HepG2 (cell line): Measurements from ENCODE around the gene RUNX2. TPM values are rescaled to one million over a fixed set of nuclear protein-coding genes. Genes with fewer than 3 reads are reported as not detected.

Experiments used
- BORCS8-MEF2B ChIP-seq: sonication (generic); formaldehyde crosslinking; IDR thresholded peaks from 2 replicates; pipeline ENCODE4 v1.8.0; 2022; ENCODE audit warnings: mild to moderate bottlenecking, missing genetic modification reagents
- HDAC1 ChIP-seq: sonication (generic); formaldehyde crosslinking; IDR thresholded peaks from 2 replicates; pipeline ENCODE4 v1.5.1; 2020; ENCODE audit warnings: mild to moderate bottlenecking, missing genetic modification reagents
- HMGXB4 ChIP-seq, 2 experiments: sonication (generic) in 1 of 2; formaldehyde crosslinking in 1 of 2; IDR thresholded peaks; 2 replicates each; pipeline versions ENCODE4 v1.4.0 to v1.6.1; 2018 to 2020; ENCODE audit warnings: missing genetic modification reagents in 2 of 2, borderline replicate concordance in 1 of 2, low read depth in 1 of 2, mild to moderate bottlenecking in 1 of 2, missing biosample characterization in 1 of 2
- MED1 ChIP-seq: sonication (generic); formaldehyde crosslinking; IDR thresholded peaks from 2 replicates; pipeline ENCODE4 v1.4.0; 2020; ENCODE audit warnings: missing genetic modification reagents
- NFE2L1 ChIP-seq: sonication (generic); formaldehyde crosslinking; IDR thresholded peaks from 2 replicates; pipeline ENCODE4 v1.4.0; 2020; ENCODE audit warnings: missing genetic modification reagents, mild to moderate bottlenecking, borderline replicate concordance
- NFKB2 ChIP-seq: sonication (generic); formaldehyde crosslinking; IDR thresholded peaks from 2 replicates; pipeline ENCODE4 v1.4.0; 2020; ENCODE audit warnings: missing genetic modification reagents, borderline replicate concordance
- SRY ChIP-seq: sonication (generic); formaldehyde crosslinking; IDR thresholded peaks from 2 replicates; pipeline ENCODE4 v1.8.0; 2022; ENCODE audit warnings: mild to moderate bottlenecking, missing genetic modification reagents
- ZNF160 ChIP-seq: sonication (generic); formaldehyde crosslinking; IDR thresholded peaks from 2 replicates; pipeline ENCODE4 v1.8.0; 2022; ENCODE audit warnings: mild to moderate bottlenecking, inconsistent platforms, missing genetic modification reagents
- ZNF326 ChIP-seq: sonication (generic); formaldehyde crosslinking; IDR thresholded peaks from 2 replicates; pipeline ENCODE4 v1.4.0; 2020; ENCODE audit warnings: missing genetic modification reagents, borderline replicate concordance
- polyA plus RNA-seq, 8 experiments: library from polyadenylated mRNA; depleted of rRNA in 3 of 8; stranded (reverse) in 7 of 8; unstranded in 1 of 8; fragments of >200 nt; fragmentation: Illumina TruSeq in 4 of 8; extraction: Trizol in 4 of 8; gene quantifications; 2 replicates each; pipeline versions ENCODE4 v1.2.1 to v1.2.3, GENCODE V29; 2011 to 2016; ENCODE audit warnings: low read depth in 4 of 8, missing spikeins in 1 of 8, mixed read lengths in 1 of 8; ENCODE audit not compliant: insufficient read depth in 1 of 8
- total RNA-seq, 5 experiments: library from RNA; depleted of rRNA; stranded (reverse); fragments of >200 nt; fragmentation: Illumina TruSeq; extraction: Trizol; gene quantifications; 2 replicates each; pipeline ENCODE4 v1.2.3, GENCODE V29; 2016; ENCODE audit warnings: low read depth in 1 of 5
- TF ChIP-seq, protein P1 (sequence below): sonication (generic); formaldehyde crosslinking; IDR thresholded peaks from one replicate; pipeline ENCODE4 v1.5.1; 2020; ENCODE audit warnings: mild to moderate bottlenecking, missing genetic modification reagents; ENCODE audit errors: not compliant biosample characterization
- TF ChIP-seq, protein P2 (sequence below): sonication (generic); formaldehyde crosslinking; conservative IDR thresholded peaks from 2 replicates; pipeline ENCODE4 v1.5.0; 2020; ENCODE audit warnings: missing genetic modification reagents

Gene RUNX2
- total and polyA plus RNA-seq, 2 of the 13 experiments (the other 11 are each of a cell fraction or from before 2014, with no cell fraction given) = not detected

DNA sequence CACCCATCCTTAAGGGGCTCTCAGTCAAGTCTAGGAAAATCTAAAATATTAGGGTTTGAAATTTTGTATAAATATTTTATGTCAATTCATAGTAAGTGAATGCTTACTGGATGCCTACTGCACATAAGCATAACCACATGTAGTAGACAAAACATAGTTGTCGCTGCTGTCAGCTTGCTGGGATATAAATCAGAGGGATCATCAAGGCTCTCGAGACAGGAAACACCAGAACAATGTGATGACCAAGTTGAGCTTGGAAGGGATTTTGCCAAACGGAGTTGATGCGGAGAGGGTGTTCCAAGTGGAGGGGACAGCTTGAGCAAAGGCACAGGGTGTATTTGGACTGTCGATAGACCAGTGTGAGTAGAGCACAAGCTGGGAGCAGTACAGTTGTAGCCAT is 155.4 kb downstream of the RUNX2 start (continued):
- no peak for TF ChIP-seq ZNF326
- TF ChIP-seq HMGXB4 (CRISPR knock-in tag; IDR thresholded peaks at IDR 0.05; ENCODE audit: borderline replicate concordance in 1 of 2, low read depth in 1 of 2) = no peak
- TF ChIP-seq MED1 (CRISPR knock-in tag) = no peak
- TF ChIP-seq, protein P1, sequence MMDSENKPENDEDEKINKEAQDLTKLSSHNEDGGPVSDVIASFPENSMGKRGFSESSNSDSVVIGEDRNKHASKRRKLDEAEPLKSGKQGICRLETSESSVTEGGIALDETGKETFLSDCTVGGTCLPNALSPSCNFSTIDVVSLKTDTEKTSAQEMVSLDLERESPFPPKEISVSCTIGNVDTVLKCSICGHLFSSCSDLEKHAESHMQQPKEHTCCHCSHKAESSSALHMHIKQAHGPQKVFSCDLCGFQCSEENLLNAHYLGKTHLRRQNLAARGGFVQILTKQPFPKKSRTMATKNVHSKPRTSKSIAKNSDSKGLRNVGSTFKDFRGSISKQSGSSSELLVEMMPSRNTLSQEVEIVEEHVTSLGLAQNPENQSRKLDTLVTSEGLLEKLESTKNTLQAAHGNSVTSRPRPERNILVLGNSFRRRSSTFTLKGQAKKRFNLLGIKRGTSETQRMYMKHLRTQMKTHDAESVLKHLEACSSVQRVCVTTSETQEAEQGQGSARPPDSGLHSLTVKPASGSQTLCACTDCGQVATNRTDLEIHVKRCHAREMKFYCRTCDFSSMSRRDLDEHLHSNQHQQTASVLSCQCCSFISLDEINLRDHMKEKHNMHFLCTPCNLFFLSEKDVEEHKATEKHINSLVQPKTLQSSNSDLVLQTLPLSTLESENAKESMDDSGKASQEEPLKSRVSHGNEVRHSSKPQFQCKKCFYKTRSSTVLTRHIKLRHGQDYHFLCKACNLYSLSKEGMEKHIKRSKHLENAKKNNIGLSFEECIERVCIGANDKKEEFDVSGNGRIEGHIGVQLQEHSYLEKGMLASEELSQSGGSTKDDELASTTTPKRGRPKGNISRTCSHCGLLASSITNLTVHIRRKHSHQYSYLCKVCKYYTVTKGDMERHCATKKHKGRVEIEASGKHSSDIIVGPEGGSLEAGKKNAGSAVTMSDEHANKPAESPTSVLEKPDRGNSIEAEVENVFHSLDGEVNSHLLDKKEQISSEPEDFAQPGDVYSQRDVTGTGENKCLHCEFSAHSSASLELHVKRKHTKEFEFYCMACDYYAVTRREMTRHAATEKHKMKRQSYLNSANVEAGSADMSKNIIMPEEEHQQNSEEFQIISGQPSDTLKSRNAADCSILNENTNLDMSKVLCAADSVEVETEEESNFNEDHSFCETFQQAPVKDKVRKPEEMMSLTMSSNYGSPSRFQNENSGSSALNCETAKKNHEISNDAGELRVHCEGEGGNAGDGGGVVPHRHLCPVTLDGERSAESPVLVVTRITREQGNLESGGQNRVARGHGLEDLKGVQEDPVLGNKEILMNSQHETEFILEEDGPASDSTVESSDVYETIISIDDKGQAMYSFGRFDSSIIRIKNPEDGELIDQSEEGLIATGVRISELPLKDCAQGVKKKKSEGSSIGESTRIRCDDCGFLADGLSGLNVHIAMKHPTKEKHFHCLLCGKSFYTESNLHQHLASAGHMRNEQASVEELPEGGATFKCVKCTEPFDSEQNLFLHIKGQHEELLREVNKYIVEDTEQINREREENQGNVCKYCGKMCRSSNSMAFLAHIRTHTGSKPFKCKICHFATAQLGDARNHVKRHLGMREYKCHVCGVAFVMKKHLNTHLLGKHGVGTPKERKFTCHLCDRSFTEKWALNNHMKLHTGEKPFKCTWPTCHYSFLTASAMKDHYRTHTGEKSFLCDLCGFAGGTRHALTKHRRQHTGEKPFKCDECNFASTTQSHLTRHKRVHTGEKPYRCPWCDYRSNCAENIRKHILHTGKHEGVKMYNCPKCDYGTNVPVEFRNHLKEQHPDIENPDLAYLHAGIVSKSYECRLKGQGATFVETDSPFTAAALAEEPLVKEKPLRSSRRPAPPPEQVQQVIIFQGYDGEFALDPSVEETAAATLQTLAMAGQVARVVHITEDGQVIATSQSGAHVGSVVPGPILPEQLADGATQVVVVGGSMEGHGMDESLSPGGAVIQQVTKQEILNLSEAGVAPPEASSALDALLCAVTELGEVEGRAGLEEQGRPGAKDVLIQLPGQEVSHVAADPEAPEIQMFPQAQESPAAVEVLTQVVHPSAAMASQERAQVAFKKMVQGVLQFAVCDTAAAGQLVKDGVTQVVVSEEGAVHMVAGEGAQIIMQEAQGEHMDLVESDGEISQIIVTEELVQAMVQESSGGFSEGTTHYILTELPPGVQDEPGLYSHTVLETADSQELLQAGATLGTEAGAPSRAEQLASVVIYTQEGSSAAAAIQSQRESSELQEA (CRISPR knock-in tag) = no peak
- no peak for TF ChIP-seq NFKB2
- TF ChIP-seq ZNF160 (CRISPR knock-in tag) = no peak
- no peak for TF ChIP-seq HDAC1 (CRISPR knock-in tag)
- TF ChIP-seq SRY = no peak
- TF ChIP-seq, protein P2, sequence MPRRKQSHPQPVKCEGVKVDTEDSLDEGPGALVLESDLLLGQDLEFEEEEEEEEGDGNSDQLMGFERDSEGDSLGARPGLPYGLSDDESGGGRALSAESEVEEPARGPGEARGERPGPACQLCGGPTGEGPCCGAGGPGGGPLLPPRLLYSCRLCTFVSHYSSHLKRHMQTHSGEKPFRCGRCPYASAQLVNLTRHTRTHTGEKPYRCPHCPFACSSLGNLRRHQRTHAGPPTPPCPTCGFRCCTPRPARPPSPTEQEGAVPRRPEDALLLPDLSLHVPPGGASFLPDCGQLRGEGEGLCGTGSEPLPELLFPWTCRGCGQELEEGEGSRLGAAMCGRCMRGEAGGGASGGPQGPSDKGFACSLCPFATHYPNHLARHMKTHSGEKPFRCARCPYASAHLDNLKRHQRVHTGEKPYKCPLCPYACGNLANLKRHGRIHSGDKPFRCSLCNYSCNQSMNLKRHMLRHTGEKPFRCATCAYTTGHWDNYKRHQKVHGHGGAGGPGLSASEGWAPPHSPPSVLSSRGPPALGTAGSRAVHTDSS (CRISPR knock-in tag) = no peak
- TF ChIP-seq BORCS8-MEF2B (CRISPR knock-in tag) = no peak
- no peak for TF ChIP-seq NFE2L1 (CRISPR knock-in tag)
- TF ChIP-seq, all 625 proteins: peak for 0
